Spleen (tissue), 13 donors: ENCODE results near the gene TSPAN9. TPM values are rescaled to one million over a fixed set of nuclear protein-coding genes. Genes with fewer than 3 reads are reported as not detected.

ENCODE experiments used
- DNase-seq: peaks from one replicate; pipeline ENCODE4 v3.0.0-alpha.2; 2020
- H3K27ac ChIP-seq, 8 donors: fragments of 200-600 bp; sonication (generic) in 7 of 8; 1 replicate in 4 of 8; 2 replicates in 4 of 8; pipeline versions ENCODE4 v1.5.0 to v1.8.0; 2016 to 2021; ENCODE audit warnings: inconsistent platforms in 4 of 8, mild to moderate bottlenecking in 4 of 8, moderate library complexity in 1 of 8
- H3K27me3 ChIP-seq, 7 donors: fragments of 200-600 bp; sonication (generic) in 6 of 7; replicated peaks in 1 of 7; 1 replicate in 4 of 7; 2 replicates in 3 of 7; pipeline versions ENCODE4 v1.5.0 to v1.8.0; 2016 to 2021; ENCODE audit warnings: inconsistent platforms in 3 of 7, mild to moderate bottlenecking in 1 of 7
- H3K36me3 ChIP-seq, 6 donors: fragments of 200-600 bp; sonication (generic) in 5 of 6; 1 replicate in 4 of 6; 2 replicates in 2 of 6; pipeline versions ENCODE4 v1.5.0 to v1.8.0; 2016 to 2021; ENCODE audit warnings: inconsistent platforms in 2 of 6
- H3K4me1 ChIP-seq, 6 donors: fragments of 200-600 bp; sonication (generic) in 5 of 6; 1 replicate in 3 of 6; 2 replicates in 3 of 6; pipeline versions ENCODE4 v1.5.0 to v1.8.0; 2016 to 2021; ENCODE audit warnings: inconsistent platforms in 3 of 6
- H3K4me3 ChIP-seq, 8 donors: fragments of 200-600 bp; sonication (generic) in 7 of 8; 1 replicate in 4 of 8; 2 replicates in 4 of 8; pipeline versions ENCODE4 v1.5.0 to v1.8.0; 2016 to 2021; ENCODE audit warnings: inconsistent platforms in 4 of 8, mild to moderate bottlenecking in 4 of 8, moderate library complexity in 2 of 8
- H3K9me3 ChIP-seq, 8 donors: fragments of 200-600 bp; sonication (generic) in 7 of 8; 1 replicate in 4 of 8; 2 replicates in 4 of 8; pipeline versions ENCODE4 v1.5.0 to v1.8.0; 2016 to 2021; ENCODE audit warnings: inconsistent platforms in 4 of 8
- POLR2A ChIP-seq, 3 donors: fragments of 450-650 bp; IDR thresholded peaks; one replicate each; pipeline ENCODE4 v1.5.1; 2017; ENCODE audit warnings: antibody characterized with exemption in 3 of 3, mild to moderate bottlenecking in 1 of 3
- POLR2AphosphoS5 ChIP-seq, 3 donors: sonication (generic); formaldehyde crosslinking; IDR thresholded peaks; one replicate each; pipeline ENCODE4 v1.5.1; 2017; ENCODE audit warnings: antibody characterized with exemption in 3 of 3
- WGBS, 5 donors: extraction: QIAGEN DNeasy Blood & Tissue Kit in 3 of 5; methylation state at CpG; one replicate each; pipeline versions ENCODE4 v1.1.5 to v1.1.7; 2013 to 2018; 5-methylcytosine and 5-hydroxymethylcytosine counted together
- intact Hi-C: fragments of 100-400 bp; cut with DNase I; formaldehyde crosslinking; loops from one replicate; pipeline ENCODE4 v1.15.0; 2023; ENCODE audit warnings: low total_unique reads
- long read RNA-seq, 2 donors: transcript quantifications; one replicate each; lab custom pipeline, GENCODE V29; 2026
- polyA plus RNA-seq, 3 donors: library from polyadenylated mRNA; stranded (reverse); fragments of 200-250 nt; gene quantifications; one replicate each; pipeline ENCODE4 v1.2.1, GENCODE V29; 2013
- total RNA-seq, 7 donors: library from RNA; depleted of rRNA in 3 of 7; stranded (reverse); fragments of >200 nt in 3 of 7; fragmentation: NEBNext Ultra II Directional in 4 of 7; extraction: Animal tissue kit (Norgen Biotek cat#: 25700) in 4 of 7; gene quantifications; one replicate each; pipeline versions ENCODE4 v1.1.0 to v1.2.1, GENCODE V29; 2016 to 2021
- TF ChIP-seq, protein P1 (sequence below), 11 experiments: fragments of 200-600 bp in 7 of 11; fragments of 450-650 bp in 4 of 11; sonication (generic) in 4 of 11; IDR thresholded peaks in 8 of 11; conservative IDR thresholded peaks in 3 of 11; 1 replicate in 7 of 11; 2 replicates in 4 of 11; pipeline versions ENCODE4 v1.4.0 to v1.8.0; 2016 to 2021; ENCODE audit warnings: antibody characterized with exemption in 11 of 11, inconsistent platforms in 4 of 11, mild to moderate bottlenecking in 1 of 11
- donor health status: healthy with polysubstance abuse.
- donor health status: DM: no; HTN: no; CAD: no; lungs with moderate emphysema.
- donor health status: DM: no; HTN: no; CAD: no.
- donor health status: Bipolar disorder and iron deficiency.
- donor health status: healthy.
- donor health status: DM: no; HTN: no; CAD: no.
- donor health status: DM: yes; HTN: yes; CAD: no.

The TSPAN9 gene, protein sequence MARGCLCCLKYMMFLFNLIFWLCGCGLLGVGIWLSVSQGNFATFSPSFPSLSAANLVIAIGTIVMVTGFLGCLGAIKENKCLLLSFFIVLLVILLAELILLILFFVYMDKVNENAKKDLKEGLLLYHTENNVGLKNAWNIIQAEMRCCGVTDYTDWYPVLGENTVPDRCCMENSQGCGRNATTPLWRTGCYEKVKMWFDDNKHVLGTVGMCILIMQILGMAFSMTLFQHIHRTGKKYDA
- 10 to 100 TPM; 22.7 to 51.1 (median 37.0) TPM for total RNA-seq
- polyA plus RNA-seq: 10 to 100 TPM in 1 of 3 donors, 1 to 10 TPM in 2; 3.6 to 13.5 (median 4.7) TPM
- long read RNA-seq, donor 1, full-length matches to known transcripts: 12 of 18 reads
- long read RNA-seq, donor 1, partial matches to known transcripts: 6 of 18 reads
- long read RNA-seq, donor 1, other reads (novel, unspliced or antisense): 0 of 18 reads
- long read RNA-seq, donor 2, full-length matches to known transcripts: 12 of 4,288 reads
- long read RNA-seq, donor 2, partial matches to known transcripts: 4,276 of 4,288 reads
- long read RNA-seq, donor 2, other reads (novel, unspliced or antisense): 0 of 4,288 reads

DNA sequence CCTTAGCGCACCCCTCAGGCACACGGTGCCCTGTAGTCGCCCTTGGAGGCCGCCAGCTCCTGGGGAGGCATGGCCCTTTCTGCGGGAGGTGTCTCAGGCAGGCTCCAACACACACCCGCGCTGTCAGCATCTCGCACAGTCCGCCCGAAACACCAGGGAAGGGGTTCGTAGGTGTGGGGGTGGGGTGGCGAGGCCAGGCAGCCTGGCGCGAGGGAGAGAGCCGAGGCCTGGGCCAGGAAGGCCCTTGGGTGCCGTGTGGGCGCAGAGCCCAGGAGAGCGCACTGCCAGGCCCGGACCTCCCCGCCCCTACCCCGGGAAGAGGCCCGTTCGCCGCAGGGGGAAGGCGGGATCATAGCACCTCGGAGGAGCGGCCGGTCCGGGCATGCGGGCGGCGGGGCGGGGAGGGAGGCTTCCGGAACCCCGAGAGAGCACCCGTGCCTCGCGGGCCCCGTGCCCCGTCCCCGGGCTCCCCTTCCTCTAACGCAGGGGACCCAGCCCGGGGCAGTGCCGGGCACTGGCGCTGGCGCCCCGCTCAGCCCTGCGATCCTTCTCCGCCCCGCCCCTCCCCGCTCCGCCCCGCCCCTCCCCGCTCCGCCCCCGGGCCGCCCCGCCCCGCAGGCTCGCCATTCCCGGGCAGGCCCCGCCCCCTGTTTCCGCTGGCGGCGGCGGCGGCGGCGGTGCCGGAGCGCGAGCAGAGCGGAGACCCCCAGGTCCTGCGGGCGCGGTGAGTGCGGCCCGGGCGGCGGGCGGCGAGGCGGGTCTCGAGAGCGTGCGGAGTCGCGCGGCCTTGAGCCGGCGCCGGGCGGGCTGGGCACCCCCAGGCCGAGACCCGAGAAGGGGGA is at the start of gene TSPAN9:
TSPAN9 (plus strand) TSS at position 650 of the 842 bp plus-strand sequence. CDS start 123,815 bp downstream, outside the sequence.
- Histone ChIP-seq H3K36me3 (no peaks in the 10 kb centered on the region), H3K9me3 (no peaks in the 10 kb centered on the region), H3K4me3 (peak within 1 kb of the TSS; percentile 55 to 91 (median 68)), H3K27ac (peak within 1 kb of the TSS; percentile 16 to 89 (median 86)), H3K27me3 (peaks cover 0 to 58% (median 4%) of the 10 kb centered on the region in 7 donors), H3K4me1 (peaks cover 0 to 56% (median 29%) of the 10 kb centered on the region in 6 donors)
- DNase-seq: peak; percentile 91
- TF ChIP-seq POLR2A (IDR thresholded peaks at IDR 0.05) (peak in 1 of 3 donors; percentile 31), POLR2AphosphoS5 (IDR thresholded peaks at IDR 0.05) (peak in 2 of 3 donors; percentile 73 to 77)
- TF ChIP-seq, protein P1, sequence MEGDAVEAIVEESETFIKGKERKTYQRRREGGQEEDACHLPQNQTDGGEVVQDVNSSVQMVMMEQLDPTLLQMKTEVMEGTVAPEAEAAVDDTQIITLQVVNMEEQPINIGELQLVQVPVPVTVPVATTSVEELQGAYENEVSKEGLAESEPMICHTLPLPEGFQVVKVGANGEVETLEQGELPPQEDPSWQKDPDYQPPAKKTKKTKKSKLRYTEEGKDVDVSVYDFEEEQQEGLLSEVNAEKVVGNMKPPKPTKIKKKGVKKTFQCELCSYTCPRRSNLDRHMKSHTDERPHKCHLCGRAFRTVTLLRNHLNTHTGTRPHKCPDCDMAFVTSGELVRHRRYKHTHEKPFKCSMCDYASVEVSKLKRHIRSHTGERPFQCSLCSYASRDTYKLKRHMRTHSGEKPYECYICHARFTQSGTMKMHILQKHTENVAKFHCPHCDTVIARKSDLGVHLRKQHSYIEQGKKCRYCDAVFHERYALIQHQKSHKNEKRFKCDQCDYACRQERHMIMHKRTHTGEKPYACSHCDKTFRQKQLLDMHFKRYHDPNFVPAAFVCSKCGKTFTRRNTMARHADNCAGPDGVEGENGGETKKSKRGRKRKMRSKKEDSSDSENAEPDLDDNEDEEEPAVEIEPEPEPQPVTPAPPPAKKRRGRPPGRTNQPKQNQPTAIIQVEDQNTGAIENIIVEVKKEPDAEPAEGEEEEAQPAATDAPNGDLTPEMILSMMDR (IDR thresholded peaks at IDR 0.05 in 8 of 11, conservative IDR thresholded peaks at IDR 0.05 in 3 of 11): no peak
- intact Hi-C loops: no loop called here
- WGBS, 5 donors: 1 to 3% (median 2%) methylated on average over 24 to 91 of the region's 95 CpGs

DNA sequence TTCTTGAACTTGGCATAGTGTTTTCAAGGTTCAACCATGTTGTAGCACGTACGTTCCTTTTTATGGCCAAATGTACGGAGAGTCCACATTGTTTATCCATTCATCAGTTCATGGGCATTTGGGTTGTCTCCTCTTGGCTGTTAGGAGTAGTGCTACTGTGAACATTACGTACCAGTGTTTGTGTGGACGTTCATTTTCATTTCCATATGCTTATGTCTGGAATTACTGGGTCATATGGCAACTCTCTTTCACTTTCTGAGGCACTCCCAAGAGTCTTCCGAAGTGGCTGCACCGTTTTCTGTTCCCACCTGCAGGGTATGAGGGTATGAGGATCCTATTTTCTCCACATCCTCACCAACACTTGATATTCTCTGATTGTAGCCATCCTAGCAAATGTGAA is 49.1 kb upstream of the TSPAN9 start:
- intact Hi-C loops: no loop called here
- WGBS, 5 donors: 76 to 83% (median 78%) methylated on average over 7 of the region's 7 CpGs

DNA sequence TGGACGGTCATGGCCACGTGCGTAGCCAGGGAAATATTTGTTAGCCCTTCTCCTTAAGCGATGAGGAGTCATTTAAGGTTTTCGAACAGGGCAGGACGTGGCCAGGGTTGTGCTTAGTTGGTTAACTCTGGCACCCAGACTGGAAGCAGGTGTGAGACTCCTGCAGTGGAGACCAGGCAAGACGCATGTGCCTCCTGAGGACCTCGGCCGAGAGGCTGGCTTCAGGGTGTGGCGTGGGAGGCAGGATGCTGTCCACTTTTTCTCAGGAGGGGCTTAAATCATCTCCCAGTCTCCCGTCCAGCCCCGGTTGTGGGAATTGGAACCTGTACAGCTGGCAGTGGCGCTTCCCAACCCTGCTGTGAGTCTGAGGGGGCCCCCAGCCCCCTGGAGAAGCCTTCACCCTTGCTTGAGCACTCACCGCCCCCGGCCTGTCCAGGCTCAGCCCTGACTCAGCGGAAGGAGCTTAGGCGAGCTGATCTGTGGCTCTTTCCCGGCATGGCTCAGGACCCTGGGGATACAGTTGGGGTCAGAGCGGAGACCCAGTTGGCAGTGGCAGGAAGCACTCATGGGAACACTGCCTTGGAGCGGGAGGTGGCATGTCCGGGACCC is 46.3 kb upstream of the TSPAN9 start:
- TF ChIP-seq POLR2A (IDR thresholded peaks at IDR 0.05): no peak
- TF ChIP-seq, protein P1 (IDR thresholded peaks at IDR 0.05 in 8 of 11, conservative IDR thresholded peaks at IDR 0.05 in 3 of 11): no peak
- no peak for TF ChIP-seq POLR2AphosphoS5 (IDR thresholded peaks at IDR 0.05)

More for the DNA sequence above, 49.1 kb upstream of the TSPAN9 start:
- Histone ChIP-seq H3K36me3 (peaks cover 0 to 17% (median 0%) of the 10 kb centered on the region in 6 donors), H3K27me3 (peaks cover 0 to 7% (median 0%) of the 10 kb centered on the region in 7 donors), H3K9me3 (no peaks in the 10 kb centered on the region), H3K4me3 (no peak overlapping the region), H3K4me1 (peaks cover 0 to 13% (median 2%) of the 10 kb centered on the region in 6 donors), H3K27ac (no peak overlapping the region)
- TF ChIP-seq, protein P1 (IDR thresholded peaks at IDR 0.05 in 8 of 11, conservative IDR thresholded peaks at IDR 0.05 in 3 of 11): no peak
- TF ChIP-seq POLR2A (IDR thresholded peaks at IDR 0.05) (no peak), POLR2AphosphoS5 (IDR thresholded peaks at IDR 0.05) (no peak)
- no peak for DNase-seq

More for the DNA sequence above, 46.3 kb upstream of the TSPAN9 start:
- Histone ChIP-seq H3K36me3 (peaks cover 0 to 17% (median 0%) of the 10 kb centered on the region in 6 donors), H3K9me3 (no peaks in the 10 kb centered on the region), H3K27ac (no peak overlapping the region), H3K4me3 (no peak overlapping the region), H3K4me1 (peaks cover 0 to 26% (median 9%) of the 10 kb centered on the region in 6 donors), H3K27me3 (peaks cover 0 to 8% (median 0%) of the 10 kb centered on the region in 7 donors)
- 88 to 96% (median 92%) methylated on average over 17 to 21 of the region's 21 CpGs for WGBS, 5 donors
- intact Hi-C loops: no loop called here
- DNase-seq: no peak
